ENCODE data around the gene GPR33. TPM values are rescaled to one million over a fixed set of nuclear protein-coding genes. Genes with fewer than 3 reads are reported as not detected.

The GPR33 gene
- polyA plus RNA-seq, 2 donors: not detected

DNA sequence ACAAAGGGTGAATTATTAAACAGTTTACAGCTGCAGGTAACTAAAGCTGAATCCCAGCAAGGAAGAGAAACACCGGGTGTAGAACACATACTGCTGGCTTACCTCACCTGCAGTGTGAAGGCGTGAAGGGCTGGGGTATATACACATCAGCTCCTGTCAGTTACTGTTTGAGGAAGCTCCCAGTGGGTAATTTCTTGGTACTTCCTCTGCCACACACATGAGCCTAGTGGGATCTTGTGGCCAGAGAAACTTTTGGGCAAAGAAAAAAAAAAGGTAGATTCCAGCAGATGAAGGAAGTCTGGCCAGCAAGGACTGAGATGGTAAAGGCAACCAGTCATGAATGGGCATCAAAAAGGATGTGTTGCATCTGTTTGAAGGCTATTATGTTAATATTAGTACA, 14.0 kb upstream of the GPR33 start:
- Histone ChIP-seq H3K36me3 (ENCODE audit: control insufficient read depth in 2 of 2, insufficient read depth in 2 of 2, low read length in 1 of 2) (no peaks in the 10 kb centered on the region), H3K4me3 (ENCODE audit: low read depth in 1 of 2, low read length in 2 of 2) (no peak overlapping the region), H3K9me3 (ENCODE audit: control insufficient read depth in 2 of 2, insufficient read depth in 1 of 2, low read depth in 1 of 2, low read length in 1 of 2) (no peaks in the 10 kb centered on the region), H3K4me1 (ENCODE audit: control insufficient read depth in 2 of 2, insufficient read depth in 2 of 2, low read length in 1 of 2) (no peaks in the 10 kb centered on the region), H3K27me3 (ENCODE audit: control insufficient read depth in 1 of 2, insufficient read depth in 2 of 2, low read length in 2 of 2) (no peaks in the 10 kb centered on the region), H3K27ac (ENCODE audit: low read depth in 2 of 2, low read length in 1 of 2) (no peak overlapping the region)
- 73 to 86% methylated on average over 2 of the region's 2 CpGs for WGBS, 2 donors

- no peak overlapping the region for H3K4me3 ChIP-seq (ENCODE audit: low read depth in 1 of 2, low read length in 2 of 2)
- H3K27me3 ChIP-seq (ENCODE audit: control insufficient read depth in 1 of 2, insufficient read depth in 2 of 2, low read length in 2 of 2): no peaks in the 10 kb centered on the region
- no peaks in the 10 kb centered on the region for H3K36me3 ChIP-seq (ENCODE audit: control insufficient read depth in 2 of 2, insufficient read depth in 2 of 2, low read length in 1 of 2)
- 68 to 73% methylated on average over 8 of the region's 8 CpGs for WGBS, 2 donors
- no peaks in the 10 kb centered on the region for H3K9me3 ChIP-seq (ENCODE audit: control insufficient read depth in 2 of 2, insufficient read depth in 1 of 2, low read depth in 1 of 2, low read length in 1 of 2)
- peaks cover 0 to 2% of the 10 kb centered on the region in 2 donors for H3K4me1 ChIP-seq (ENCODE audit: control insufficient read depth in 2 of 2, insufficient read depth in 2 of 2, low read length in 1 of 2)
- H3K27ac ChIP-seq (ENCODE audit: low read depth in 2 of 2, low read length in 1 of 2): no peak overlapping the region
Observed at GRCh38 chr14:31492759-31493498, 5.1 kb upstream of the GPR33 start.

- Histone ChIP-seq H3K9me3 (ENCODE audit: control insufficient read depth in 2 of 2, insufficient read depth in 1 of 2, low read depth in 1 of 2, low read length in 1 of 2) (no peaks in the 10 kb centered on the region), H3K36me3 (ENCODE audit: control insufficient read depth in 2 of 2, insufficient read depth in 2 of 2, low read length in 1 of 2) (no peaks in the 10 kb centered on the region), H3K27ac (ENCODE audit: low read depth in 2 of 2, low read length in 1 of 2) (no peak overlapping the region), H3K27me3 (ENCODE audit: control insufficient read depth in 1 of 2, insufficient read depth in 2 of 2, low read length in 2 of 2) (no peaks in the 10 kb centered on the region), H3K4me1 (ENCODE audit: control insufficient read depth in 2 of 2, insufficient read depth in 2 of 2, low read length in 1 of 2) (peaks cover 0 to 2% of the 10 kb centered on the region in 2 donors), H3K4me3 (ENCODE audit: low read depth in 1 of 2, low read length in 2 of 2) (no peak overlapping the region)
Observed at GRCh38 chr14:31489691-31490090, 1.9 kb upstream of the GPR33 start.

- H3K9me3 ChIP-seq (ENCODE audit: control insufficient read depth in 2 of 2, insufficient read depth in 1 of 2, low read depth in 1 of 2, low read length in 1 of 2): no peaks in the 10 kb centered on the region
- no peaks in the 10 kb centered on the region for H3K27me3 ChIP-seq (ENCODE audit: control insufficient read depth in 1 of 2, insufficient read depth in 2 of 2, low read length in 2 of 2)
- no peaks in the 10 kb centered on the region for H3K36me3 ChIP-seq (ENCODE audit: control insufficient read depth in 2 of 2, insufficient read depth in 2 of 2, low read length in 1 of 2)
- no peak overlapping the region for H3K4me3 ChIP-seq (ENCODE audit: low read depth in 1 of 2, low read length in 2 of 2)
- 84 to 95% methylated on average over 2 of the region's 2 CpGs for WGBS, 2 donors
- H3K4me1 ChIP-seq (ENCODE audit: control insufficient read depth in 2 of 2, insufficient read depth in 2 of 2, low read length in 1 of 2): no peaks in the 10 kb centered on the region
- H3K27ac ChIP-seq (ENCODE audit: low read depth in 2 of 2, low read length in 1 of 2): no peak overlapping the region
Observed at GRCh38 chr14:31486764-31487163, 1.1 kb downstream of the GPR33 start.

GRCh38 chr14:31484754-31485153, 3.1 kb downstream of the GPR33 start:
- Histone ChIP-seq H3K4me1 (ENCODE audit: control insufficient read depth in 2 of 2, insufficient read depth in 2 of 2, low read length in 1 of 2) (no peaks in the 10 kb centered on the region), H3K4me3 (ENCODE audit: low read depth in 1 of 2, low read length in 2 of 2) (no peak overlapping the region), H3K9me3 (ENCODE audit: control insufficient read depth in 2 of 2, insufficient read depth in 1 of 2, low read depth in 1 of 2, low read length in 1 of 2) (no peaks in the 10 kb centered on the region), H3K27ac (ENCODE audit: low read depth in 2 of 2, low read length in 1 of 2) (no peak overlapping the region), H3K36me3 (ENCODE audit: control insufficient read depth in 2 of 2, insufficient read depth in 2 of 2, low read length in 1 of 2) (no peaks in the 10 kb centered on the region), H3K27me3 (ENCODE audit: control insufficient read depth in 1 of 2, insufficient read depth in 2 of 2, low read length in 2 of 2) (no peaks in the 10 kb centered on the region)
- 79 to 83% methylated on average over 3 of the region's 3 CpGs for WGBS, 2 donors

DNA sequence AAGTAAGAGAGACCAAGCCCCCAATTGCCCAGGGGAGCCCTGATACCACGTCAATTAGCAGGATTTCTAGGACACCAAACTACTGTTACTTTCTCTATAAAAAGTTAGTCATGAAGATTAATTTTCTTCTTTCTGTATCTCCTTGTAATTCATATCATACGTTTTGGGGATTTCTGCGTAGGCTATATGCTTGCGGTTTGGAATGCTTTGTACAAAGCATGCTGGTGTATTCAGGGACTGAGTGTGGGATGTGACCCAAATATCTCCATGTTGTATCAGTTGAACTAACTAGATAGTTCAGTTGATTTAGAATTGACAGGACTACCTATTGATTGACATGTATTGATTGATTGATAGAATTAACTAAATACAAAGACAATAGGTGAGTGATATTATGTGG, 7.7 kb downstream of the GPR33 start:
- Histone ChIP-seq H3K27me3 (ENCODE audit: control insufficient read depth in 1 of 2, insufficient read depth in 2 of 2, low read length in 2 of 2) (no peaks in the 10 kb centered on the region), H3K27ac (ENCODE audit: low read depth in 2 of 2, low read length in 1 of 2) (no peak overlapping the region), H3K4me3 (ENCODE audit: low read depth in 1 of 2, low read length in 2 of 2) (no peak overlapping the region), H3K4me1 (ENCODE audit: control insufficient read depth in 2 of 2, insufficient read depth in 2 of 2, low read length in 1 of 2) (no peaks in the 10 kb centered on the region), H3K9me3 (ENCODE audit: control insufficient read depth in 2 of 2, insufficient read depth in 1 of 2, low read depth in 1 of 2, low read length in 1 of 2) (no peaks in the 10 kb centered on the region), H3K36me3 (ENCODE audit: control insufficient read depth in 2 of 2, insufficient read depth in 2 of 2, low read length in 1 of 2) (no peaks in the 10 kb centered on the region)
- 83 to 94% methylated on average over 4 of the region's 4 CpGs for WGBS, 2 donors

- no peaks in the 10 kb centered on the region for H3K4me1 ChIP-seq (ENCODE audit: control insufficient read depth in 2 of 2, insufficient read depth in 2 of 2, low read length in 1 of 2)
- no peaks in the 10 kb centered on the region for H3K27me3 ChIP-seq (ENCODE audit: control insufficient read depth in 1 of 2, insufficient read depth in 2 of 2, low read length in 2 of 2)
- no peaks in the 10 kb centered on the region for H3K9me3 ChIP-seq (ENCODE audit: control insufficient read depth in 2 of 2, insufficient read depth in 1 of 2, low read depth in 1 of 2, low read length in 1 of 2)
- no peak overlapping the region for H3K4me3 ChIP-seq (ENCODE audit: low read depth in 1 of 2, low read length in 2 of 2)
- 62% methylated on average over 3 of the region's 3 CpGs for WGBS, 2 donors
- no peaks in the 10 kb centered on the region for H3K36me3 ChIP-seq (ENCODE audit: control insufficient read depth in 2 of 2, insufficient read depth in 2 of 2, low read length in 1 of 2)
- no peak overlapping the region for H3K27ac ChIP-seq (ENCODE audit: low read depth in 2 of 2, low read length in 1 of 2)
Observed at GRCh38 chr14:31479027-31479426, 8.8 kb downstream of the GPR33 start.

- Histone ChIP-seq H3K27ac (ENCODE audit: low read depth in 2 of 2, low read length in 1 of 2) (no peak overlapping the region), H3K4me1 (ENCODE audit: control insufficient read depth in 2 of 2, insufficient read depth in 2 of 2, low read length in 1 of 2) (no peaks in the 10 kb centered on the region), H3K36me3 (ENCODE audit: control insufficient read depth in 2 of 2, insufficient read depth in 2 of 2, low read length in 1 of 2) (no peaks in the 10 kb centered on the region), H3K4me3 (ENCODE audit: low read depth in 1 of 2, low read length in 2 of 2) (no peak overlapping the region), H3K27me3 (ENCODE audit: control insufficient read depth in 1 of 2, insufficient read depth in 2 of 2, low read length in 2 of 2) (no peaks in the 10 kb centered on the region), H3K9me3 (ENCODE audit: control insufficient read depth in 2 of 2, insufficient read depth in 1 of 2, low read depth in 1 of 2, low read length in 1 of 2) (no peaks in the 10 kb centered on the region)
- WGBS, 2 donors: 73 to 76% methylated on average over 6 of the region's 6 CpGs
Observed at GRCh38 chr14:31477248-31477647, 10.6 kb downstream of the GPR33 start.

DNA sequence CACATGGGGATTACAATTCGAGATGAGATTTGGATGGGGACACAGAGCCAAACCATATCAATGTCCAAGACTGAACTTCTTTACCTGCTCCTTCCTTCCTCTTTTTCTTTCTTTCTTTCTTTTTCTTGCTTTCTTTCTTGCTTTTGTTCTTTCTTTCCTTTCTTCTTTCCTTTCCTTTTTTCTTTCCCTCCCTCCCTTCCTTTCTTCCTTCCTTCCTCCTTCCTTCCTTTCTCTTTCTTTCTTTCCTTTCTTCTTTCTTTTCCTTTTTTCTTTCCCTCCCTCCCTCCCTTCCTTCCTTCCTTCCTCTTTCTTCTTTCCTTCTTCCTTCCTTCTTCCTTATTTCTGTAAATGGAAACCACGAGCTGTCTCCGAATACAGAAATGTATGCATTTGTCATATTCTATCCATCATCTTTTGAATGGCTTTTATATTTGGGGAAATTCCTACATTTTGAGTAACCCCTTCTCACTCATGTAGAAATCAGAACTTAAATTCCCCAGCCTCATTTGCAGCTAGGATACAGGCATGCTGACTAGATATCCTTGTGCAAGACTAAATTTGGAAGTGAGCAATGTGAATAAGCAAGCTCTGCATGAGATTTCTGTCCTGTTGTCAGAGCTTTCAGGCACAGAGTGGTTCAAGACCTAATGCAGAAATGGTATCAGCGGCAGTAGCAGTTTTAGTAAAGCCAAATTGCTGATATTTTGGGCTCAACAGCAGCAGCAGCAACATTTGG, 11.5 kb downstream of the GPR33 start:
- H3K36me3 ChIP-seq (ENCODE audit: control insufficient read depth in 2 of 2, insufficient read depth in 2 of 2, low read length in 1 of 2): no peaks in the 10 kb centered on the region
- H3K27me3 ChIP-seq (ENCODE audit: control insufficient read depth in 1 of 2, insufficient read depth in 2 of 2, low read length in 2 of 2): no peaks in the 10 kb centered on the region
- no peak overlapping the region for H3K27ac ChIP-seq (ENCODE audit: low read depth in 2 of 2, low read length in 1 of 2)
- no peak overlapping the region for H3K4me3 ChIP-seq (ENCODE audit: low read depth in 1 of 2, low read length in 2 of 2)
- no peaks in the 10 kb centered on the region for H3K4me1 ChIP-seq (ENCODE audit: control insufficient read depth in 2 of 2, insufficient read depth in 2 of 2, low read length in 1 of 2)
- H3K9me3 ChIP-seq (ENCODE audit: control insufficient read depth in 2 of 2, insufficient read depth in 1 of 2, low read depth in 1 of 2, low read length in 1 of 2): no peaks in the 10 kb centered on the region
- 85 to 91% methylated on average over 4 of the region's 4 CpGs for WGBS, 2 donors

DNA sequence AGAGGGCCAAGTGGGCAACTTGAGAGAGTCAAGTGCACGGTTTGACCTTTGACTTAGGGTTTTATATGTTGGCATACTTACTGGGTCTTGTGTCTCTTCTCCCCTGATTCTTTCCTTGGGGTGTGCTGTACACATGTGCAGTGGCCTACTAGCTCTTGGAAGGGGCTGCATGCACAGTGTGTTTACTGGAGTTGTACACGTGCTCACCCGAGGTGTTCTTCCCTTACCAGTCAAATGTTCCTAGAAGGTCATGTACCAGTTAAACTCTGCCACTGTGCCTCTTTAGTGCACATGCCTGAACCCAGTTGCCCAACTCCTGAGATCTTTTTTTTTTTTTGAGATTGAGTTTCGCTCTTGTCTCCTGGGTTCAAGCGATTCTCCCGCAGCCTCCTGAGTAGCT, 21.3 kb downstream of the GPR33 start:
- no peaks in the 10 kb centered on the region for H3K27me3 ChIP-seq (ENCODE audit: control insufficient read depth in 1 of 2, insufficient read depth in 2 of 2, low read length in 2 of 2)
- WGBS, 2 donors: 88 to 90% methylated on average over 6 of the region's 6 CpGs
- H3K36me3 ChIP-seq (ENCODE audit: control insufficient read depth in 2 of 2, insufficient read depth in 2 of 2, low read length in 1 of 2): no peaks in the 10 kb centered on the region
- no peaks in the 10 kb centered on the region for H3K9me3 ChIP-seq (ENCODE audit: control insufficient read depth in 2 of 2, insufficient read depth in 1 of 2, low read depth in 1 of 2, low read length in 1 of 2)
- no peak overlapping the region for H3K27ac ChIP-seq (ENCODE audit: low read depth in 2 of 2, low read length in 1 of 2)
- H3K4me3 ChIP-seq (ENCODE audit: low read depth in 1 of 2, low read length in 2 of 2): no peak overlapping the region
- H3K4me1 ChIP-seq (ENCODE audit: control insufficient read depth in 2 of 2, insufficient read depth in 2 of 2, low read length in 1 of 2): no peaks in the 10 kb centered on the region
